ENCODE results near the gene KNDC1.
A peak's percentile ranks its signal among the peaks of the same experiment; 100 is the strongest.

KNDC1 gene

DNA sequence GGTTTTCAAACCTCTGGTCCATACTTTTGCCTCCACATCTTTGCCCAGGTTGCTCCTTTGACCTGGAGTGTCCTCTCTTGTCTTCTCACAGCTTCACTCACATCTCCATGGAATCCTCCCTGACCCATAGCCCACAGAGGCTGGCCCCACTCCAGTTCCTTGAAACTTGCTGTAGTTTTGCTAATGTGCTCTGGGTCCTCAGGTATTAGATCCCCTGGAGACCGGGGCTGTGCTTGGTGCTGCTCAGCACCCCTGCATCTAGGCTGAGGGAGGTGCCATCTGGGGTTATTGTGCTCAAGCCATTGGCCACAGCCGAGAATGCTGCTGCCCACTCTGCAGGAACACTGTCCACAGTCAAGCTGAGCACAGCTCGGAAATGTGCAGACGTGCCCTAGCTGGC is 16.5 kb downstream of the KNDC1 start:
- no peak for FAIRE-seq
- DNase-seq (ENCODE audit: insufficient read length, low spot score) = no peak

DNA sequence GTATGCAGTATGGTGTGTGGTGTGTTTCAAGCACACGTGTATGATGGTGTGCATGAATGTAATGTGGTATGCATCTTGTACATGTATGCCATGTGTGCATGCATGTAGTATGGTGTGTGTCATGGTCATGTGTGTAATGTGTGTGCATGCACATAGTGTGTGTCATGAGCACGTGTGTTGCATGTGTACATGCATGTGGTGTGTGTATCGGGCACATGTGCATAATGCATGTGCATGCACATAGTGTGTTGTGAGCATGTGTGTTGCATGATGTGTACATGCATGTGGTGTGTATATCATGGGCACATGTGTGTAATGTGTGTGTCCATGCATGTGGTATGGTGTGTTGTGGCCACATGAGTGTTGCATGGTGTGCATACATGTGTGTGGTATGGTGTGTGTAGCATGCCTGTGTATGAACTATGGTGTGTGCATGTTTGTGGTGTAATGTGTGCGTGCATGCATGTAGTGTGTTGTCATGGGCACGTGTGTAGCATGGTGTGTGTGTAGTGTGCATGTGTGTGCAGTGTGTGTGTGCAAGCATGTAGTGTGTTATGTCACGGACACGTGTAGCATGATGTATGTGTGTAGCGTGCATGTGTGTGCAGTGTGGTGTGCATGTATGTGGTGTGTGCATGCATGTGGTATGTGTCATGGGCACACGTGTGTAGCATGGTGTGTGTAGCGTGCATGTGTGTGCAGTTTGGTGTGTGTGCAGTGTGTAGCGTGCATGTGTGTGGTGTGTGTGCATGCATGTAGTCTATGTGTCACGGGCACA is 17.6 kb downstream of the KNDC1 start:
- DNase-seq (ENCODE audit: insufficient read length, low spot score) (no peak), FAIRE-seq (peak; percentile 93)

DNA sequence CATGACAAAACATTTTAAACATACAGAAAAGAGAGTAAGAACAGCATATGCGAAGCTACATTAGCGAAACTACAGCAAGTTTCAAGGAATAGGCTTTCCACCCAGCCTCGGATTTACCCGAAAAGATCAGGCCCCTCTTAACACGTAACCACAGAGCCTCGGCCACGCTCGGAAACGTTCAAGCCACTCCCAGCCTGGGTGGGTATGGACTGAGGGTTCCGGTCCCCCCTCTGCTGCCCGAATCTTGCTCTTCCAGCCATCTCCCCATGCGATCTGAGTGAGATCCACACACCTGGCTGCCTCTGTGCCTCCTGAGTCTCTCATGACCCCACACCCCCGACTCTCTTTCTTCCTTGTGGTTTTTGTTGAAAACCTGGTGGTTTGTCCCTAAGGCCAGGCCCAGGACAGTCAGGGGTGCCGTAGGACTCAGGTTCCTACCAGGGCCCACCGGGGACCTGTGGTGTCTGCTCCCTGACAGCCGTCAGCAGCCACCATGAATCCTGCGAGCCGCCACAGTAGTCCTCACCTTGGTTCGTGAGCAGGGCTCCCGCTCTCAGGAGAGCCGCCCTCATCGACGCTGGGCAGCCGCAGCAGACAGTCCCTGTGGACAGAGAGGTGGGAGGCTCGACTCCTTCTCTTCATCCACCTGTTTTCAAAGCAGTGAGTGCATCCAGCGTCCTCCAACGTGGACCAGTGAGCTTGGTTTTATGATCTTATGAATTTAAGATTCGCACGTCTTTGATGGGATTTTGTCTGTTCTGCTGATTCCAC is 18.5 kb downstream of the KNDC1 start:
- no peak for DNase-seq (ENCODE audit: insufficient read length, low spot score)
- FAIRE-seq = no peak

DNA sequence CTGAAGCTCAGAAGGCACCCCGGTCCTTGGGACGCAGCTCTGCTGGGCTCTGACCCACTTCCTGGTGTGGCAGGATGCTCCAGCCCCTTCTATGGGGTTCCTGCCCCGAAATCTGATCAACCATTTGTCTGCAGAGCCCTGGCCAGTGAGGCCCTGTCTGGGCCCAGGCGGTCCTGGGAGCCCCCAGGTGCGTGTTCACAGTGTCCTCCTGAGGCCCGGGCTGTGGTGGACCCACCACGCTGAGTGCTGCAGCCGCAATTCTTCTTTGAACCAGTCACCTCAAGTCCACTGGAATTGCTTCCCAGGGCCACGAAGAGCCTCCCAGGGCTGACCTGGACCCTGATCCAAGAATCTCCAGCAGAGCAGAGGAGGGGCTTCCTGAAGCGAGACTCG is 19.1 kb downstream of the KNDC1 start:
- no peak for FAIRE-seq
- DNase-seq (ENCODE audit: insufficient read length, low spot score) = no peak

DNA sequence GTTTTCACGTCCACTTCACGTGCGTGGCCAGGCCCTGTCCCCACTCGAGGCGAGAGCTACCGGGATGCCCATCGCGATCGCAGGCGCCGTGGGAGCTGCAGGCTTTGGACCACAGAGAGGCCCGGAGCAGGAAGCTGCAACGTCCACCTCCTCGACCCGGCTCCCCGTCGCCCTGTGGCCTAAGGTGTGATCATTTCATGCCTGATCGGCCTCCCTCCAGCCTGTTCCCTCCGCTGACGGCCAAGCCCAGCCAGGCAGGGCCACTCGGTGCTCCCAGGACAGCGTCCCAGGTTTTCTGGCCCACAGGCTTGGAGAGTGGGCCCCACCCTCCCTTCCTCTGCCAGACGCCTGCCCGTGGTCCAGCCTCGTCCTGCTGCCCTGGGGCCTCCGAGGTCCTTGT is 19.6 kb downstream of the KNDC1 start:
- no peak for FAIRE-seq
- no peak for DNase-seq (ENCODE audit: insufficient read length, low spot score)

DNA sequence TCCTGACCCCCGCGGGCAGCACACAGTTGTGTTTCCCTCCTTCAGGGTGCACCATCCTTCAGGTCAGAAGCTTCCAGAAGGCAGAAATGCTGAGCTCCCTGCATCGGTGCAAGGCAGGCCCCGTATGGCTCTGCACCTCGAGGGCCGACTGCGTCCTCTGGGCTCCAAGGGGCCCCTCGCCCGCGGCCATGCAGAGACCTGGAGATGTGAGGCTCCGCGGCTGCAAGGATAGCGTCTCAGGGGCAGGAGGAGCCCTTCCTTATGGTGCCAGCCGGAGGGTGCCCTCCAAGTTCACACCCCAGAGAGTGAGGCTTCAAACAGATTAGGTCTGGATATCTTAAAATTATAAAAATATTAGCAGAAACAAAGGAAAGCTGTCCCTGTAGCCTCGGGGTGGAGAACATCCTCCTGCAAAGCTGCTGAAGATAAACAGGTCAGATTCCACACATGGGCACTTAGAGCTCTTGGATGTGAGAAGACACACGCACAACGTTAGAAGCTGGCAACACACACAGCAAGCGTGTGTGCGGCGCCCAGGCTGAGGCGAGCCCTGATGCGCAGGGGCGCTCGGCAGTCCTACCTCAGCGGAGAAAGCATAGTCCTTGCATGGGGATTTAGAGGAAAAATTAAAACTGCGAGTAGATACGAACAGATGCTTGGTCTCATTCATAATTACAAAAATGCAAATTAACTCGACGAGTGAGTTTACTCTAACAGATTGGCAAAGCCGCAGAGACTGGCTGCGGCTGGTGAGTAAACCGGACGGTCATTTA is 20.4 kb downstream of the KNDC1 start:
- FAIRE-seq (no peak), DNase-seq (ENCODE audit: insufficient read length, low spot score) (no peak)

DNA sequence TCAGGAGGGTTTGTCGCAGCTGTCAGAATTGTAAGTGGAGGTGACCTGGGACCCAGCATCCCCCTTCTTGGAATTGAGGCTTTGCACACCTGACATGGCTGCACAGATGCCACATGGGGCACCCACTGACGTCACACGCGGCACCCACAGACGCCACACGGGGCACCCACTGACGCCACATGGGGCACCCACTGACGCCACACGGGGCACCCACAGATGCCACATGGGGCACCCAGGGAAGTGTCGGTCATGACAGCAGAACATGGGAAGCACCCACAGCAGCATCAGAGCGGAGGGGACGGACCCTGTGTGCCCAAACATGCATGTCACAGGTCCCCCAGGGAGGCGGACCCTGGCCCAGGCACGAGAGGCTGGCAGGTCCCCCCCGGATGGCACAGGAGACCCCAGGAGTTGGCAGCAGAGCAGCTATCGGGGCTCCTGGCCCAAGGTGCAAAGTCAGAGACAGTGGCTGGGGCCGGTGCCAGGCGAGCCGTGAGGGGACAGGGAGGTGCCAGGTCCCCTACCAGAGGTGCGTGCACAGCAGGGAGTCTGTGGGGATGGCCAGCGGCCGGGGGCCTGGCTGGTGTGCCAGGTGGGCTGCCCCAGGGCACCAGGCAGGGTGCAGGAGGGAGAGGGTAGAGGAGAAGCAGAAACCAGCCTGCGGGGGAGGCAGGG is 21.1 kb downstream of the KNDC1 start:
- no peak for DNase-seq (ENCODE audit: insufficient read length, low spot score)
- FAIRE-seq = no peak

DNA sequence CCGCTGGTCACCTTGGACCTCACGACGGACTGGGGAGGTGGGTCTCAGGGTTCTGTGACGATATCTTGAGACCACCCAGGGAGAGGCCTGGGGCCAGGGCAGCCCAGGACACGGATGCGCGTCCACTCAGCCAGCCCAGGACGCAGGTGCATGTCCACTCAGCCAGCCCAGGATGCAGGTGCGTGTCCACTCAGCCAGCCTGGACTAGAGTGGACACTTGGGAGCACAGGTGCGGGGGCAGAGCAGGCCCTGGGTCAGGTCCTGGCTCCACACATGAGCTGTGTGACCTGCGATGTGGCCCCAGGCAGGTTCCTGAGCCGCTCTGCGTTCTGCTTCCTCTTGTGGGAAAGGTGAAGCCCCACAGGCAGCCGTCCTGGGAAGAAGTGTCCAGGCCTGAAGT is 22.2 kb downstream of the KNDC1 start:
- FAIRE-seq = no peak
- no peak for DNase-seq (ENCODE audit: insufficient read length, low spot score)

DNA sequence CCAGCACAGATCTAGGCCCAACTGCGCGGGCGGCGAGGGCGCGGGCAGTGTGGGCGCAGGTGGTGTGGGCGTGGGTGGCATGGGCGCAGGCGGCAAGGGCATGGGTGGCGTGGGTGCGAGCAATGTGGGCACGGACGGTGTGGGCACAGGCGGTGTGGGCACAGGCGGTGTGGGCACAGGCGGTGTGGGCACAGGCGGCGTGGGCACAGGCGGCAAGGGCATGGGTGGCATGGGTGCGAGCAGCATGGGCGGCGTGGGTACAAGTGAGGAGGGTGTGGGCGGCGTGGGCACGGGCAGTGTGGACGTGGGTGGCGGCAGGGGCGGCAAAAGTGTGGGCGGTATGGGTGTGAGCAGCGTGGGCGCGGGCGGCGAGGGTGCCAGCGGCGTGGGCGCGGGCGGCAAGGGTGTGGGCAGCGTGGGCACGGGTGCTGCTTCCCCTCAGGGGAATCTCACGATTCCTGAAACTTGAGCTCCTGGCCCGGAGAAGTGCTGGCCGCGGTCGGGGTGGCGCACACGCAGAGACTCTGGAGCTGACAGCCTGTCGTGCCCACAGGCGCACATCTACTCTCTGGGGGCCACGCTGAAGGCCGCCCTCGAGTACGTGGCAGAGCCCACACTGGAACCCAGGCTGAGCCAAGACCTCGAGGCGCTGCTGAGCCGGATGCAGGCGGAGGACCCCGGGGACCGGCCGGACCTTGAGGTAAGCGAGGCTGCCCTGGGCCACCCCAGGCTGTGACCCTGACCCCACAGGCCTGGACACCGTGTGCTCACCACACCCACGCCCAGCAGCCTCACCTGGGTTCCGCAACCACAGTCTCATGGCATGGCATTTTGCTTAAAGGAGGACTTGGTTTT is 23.0 kb downstream of the KNDC1 start:
- DNase-seq (ENCODE audit: insufficient read length, low spot score) (no peak), FAIRE-seq (no peak)

DNA sequence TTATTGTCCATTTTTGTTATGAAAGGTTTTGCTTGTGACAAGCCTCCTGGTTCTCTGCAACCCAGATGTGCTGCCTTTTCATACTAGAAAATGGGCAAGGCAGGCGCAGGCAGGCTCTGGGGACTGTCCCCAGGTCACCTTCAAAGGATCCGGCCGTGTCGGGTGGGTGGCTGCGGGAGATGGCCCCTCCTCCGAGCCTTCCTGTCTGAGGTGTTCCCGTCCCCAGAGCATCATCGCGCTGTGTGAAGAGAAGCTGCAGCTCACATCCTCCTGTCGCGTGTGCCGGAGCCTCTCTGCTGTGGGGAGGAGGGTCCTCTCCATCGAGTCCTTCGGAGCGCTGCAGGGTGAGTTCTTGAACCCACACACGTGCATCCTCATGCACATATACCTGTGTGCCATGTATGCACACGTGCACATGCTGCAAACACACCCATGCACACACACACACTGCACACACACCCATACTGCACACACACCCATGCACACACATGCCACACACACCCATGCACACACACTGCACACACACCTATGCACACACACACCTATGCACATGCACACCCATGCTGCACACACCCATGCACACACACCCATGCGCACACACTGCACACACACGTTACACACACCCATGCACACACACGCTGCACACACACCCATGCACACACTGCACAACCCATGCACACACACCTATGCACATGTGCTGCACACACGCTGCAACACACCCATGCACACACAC is 23.8 kb downstream of the KNDC1 start:
- FAIRE-seq = peak; percentile 65
- no peak for DNase-seq (ENCODE audit: insufficient read length, low spot score)

DNA sequence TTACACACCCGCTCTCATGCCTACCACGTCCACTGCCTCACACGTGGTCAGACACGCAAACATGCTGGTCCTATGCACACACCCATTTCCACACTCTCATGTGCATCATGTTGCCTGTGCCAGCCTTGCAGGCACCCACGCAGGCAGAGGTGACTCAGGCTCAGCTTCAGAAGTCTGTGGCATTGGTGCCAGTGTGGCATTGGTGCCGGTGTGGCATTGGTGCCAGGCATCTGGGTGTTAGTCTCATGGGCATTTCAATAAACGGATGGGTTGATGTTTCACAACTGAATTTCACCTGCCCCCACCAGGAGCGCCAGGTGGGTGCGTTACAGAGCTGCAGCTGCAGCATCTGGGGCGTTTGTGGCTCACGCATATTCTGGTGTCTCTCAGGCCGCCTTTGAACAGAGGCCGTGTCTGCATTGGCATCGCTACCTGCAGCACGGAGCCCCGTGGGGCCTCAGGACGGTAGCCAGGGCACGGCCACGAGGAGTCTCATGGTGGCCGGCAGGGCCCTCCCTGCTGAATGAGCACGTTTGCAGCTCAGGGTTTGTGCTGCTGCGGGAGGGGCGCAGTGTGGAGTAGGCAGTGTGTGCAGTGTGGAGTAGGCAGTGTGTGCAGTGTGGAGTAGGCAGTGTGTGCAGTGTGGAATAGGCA is 24.7 kb downstream of the KNDC1 start:
- FAIRE-seq (no peak), DNase-seq (ENCODE audit: insufficient read length, low spot score) (no peak)

DNA sequence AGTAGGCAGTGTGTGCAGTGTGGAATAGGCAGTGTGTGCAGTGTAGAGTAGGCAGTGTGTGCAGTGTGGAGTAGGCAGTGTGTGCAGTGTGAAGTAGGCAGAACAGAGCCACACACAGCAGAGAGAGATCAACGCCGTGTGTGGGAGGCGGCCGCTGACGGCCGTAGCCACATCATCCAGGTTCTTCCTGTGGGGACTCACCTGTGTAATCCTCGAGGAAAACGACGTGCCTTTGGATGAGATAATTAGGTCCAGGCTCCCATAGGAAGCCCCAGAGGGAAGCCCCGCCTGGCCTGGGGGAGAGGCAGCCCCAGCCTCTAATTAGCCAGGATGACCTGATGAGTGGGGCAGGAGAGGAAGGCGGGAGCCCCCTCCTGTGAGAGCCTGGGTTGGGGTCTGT is 25.4 kb downstream of the KNDC1 start:
- FAIRE-seq = no peak
- no peak for DNase-seq (ENCODE audit: insufficient read length, low spot score)

DNA sequence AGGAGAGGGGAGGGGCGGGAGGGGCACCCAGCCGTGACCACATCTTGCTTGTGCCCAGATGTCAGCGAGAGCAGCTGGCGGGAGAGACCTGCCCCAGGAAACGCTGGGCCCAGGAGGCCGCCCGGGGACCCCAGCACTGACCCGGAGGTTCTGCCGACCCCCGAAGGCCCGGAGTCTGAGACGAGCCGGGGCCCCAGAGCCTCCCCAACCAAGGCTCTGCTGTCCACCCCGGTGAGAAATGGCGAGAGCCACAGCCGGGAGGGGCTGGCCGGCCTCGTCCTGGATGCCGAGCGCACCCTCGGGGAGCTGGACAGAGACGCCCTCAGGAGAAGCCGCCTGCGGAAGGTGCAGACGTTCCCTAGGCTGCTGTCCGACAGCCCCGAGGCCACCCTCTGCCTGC is 25.9 kb downstream of the KNDC1 start:
- no peak for FAIRE-seq
- DNase-seq (ENCODE audit: insufficient read length, low spot score) = no peak

DNA sequence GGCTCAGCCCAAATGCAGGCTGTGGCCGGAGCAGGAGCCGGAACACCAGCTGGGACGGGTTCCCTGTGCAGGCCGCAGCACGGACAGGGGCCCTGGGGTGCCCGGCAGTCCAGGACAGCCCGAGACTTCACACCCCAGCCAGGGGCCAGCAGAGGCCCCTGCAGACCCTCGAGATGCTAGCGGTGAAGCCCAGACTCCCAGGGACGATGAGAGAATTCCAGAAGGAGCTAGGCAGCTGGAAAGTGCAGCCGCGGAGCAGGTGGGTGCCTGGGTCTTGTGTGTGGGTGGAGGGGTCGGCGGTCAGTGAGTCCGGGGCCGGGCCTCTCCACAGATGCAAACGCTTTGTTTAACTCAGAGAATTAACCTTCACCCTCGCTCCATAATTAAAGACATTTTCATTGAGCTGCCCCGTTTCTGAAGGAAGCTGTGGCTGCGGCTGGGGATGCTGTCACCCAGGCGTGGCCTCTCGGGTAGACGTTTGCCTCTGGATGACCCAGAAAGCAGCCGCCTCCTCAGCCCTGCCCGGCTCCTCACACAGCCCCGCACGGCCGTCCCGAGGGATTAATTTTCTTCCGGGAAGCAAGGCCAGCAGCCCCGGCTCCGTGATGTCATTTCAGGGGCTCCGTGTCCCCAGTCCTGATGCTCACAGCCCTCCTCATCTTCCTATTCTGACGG is 26.5 kb downstream of the KNDC1 start:
- no peak for FAIRE-seq
- no peak for DNase-seq (ENCODE audit: insufficient read length, low spot score)

DNA sequence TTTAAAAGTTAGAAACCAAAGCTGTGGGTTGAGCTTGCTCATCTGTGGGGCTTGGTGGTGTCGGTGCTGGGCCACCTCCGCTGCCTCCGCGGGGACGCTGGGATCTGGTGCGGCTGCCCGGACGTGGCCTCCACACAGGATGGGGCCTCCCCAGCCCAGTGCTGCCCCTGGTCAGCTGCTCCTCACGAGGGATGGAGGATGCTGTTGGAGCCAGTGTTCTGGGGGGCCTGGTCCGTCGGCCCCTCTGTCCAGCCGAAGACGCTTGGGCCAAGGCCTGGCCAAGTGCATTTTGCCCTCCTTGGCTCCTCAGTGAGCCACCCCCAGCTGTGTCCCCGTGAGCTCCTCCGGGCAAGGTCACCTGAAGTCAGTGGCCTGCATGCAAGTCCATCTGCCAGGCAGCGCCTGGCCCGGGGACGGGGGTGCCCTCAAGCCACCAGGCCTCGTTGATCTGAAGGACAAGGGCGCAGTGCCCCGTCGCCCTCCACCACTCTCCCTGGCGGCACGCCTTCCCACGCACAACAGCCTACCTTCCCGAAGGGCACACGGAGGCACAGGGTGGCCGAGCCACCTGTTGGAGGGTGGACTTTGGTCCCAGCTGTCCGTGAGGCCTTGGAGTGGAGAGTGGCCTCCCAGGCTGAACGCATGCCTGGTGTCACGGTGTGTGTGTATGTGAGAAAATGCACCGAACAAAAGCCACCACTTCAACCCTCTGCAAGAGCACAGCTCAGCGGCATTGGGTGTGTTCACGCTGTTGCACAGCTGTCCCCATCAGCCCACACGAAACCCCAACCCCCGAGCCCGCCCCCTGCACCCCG is 27.3 kb downstream of the KNDC1 start:
- DNase-seq (ENCODE audit: insufficient read length, low spot score) = no peak
- FAIRE-seq = no peak

DNA sequence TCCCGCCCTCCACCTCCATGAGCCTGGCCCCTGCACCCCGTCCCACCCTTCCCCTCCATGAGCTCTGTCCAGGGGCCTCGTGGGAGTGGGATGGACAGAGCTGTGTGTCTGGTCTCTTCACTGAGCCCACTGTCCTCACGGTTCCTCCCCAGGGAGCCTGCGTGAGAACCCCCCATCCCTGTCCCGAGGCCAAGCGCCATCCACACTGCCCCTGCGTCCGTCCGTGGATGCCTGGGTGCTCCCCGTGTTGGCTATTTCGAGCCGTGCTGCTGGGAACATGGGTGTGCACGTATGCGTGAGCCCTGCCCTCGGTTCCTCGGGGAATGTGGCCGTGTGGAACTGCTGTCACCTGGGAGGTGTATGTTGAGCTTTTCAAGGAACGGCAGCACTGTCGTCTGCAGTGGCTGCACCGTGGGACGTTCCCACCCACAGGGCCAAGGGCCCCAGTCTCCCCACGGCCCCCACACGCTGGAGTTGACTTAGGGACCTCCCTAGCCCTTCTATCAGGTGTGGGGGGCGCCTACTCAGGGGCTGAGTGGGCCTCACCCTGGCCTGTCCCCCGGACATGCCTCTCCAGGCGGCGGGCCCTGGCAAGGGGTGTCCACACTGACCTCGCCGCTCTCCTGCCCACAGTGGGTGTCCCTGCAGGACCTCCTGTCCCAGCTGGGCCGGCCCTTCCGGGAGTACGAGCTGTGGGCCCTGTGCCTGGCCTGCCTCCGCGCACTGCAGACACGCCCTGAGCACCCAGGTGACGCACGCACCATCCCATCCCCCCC is 28.1 kb downstream of the KNDC1 start:
- FAIRE-seq (no peak), DNase-seq (ENCODE audit: insufficient read length, low spot score) (no peak)

DNA sequence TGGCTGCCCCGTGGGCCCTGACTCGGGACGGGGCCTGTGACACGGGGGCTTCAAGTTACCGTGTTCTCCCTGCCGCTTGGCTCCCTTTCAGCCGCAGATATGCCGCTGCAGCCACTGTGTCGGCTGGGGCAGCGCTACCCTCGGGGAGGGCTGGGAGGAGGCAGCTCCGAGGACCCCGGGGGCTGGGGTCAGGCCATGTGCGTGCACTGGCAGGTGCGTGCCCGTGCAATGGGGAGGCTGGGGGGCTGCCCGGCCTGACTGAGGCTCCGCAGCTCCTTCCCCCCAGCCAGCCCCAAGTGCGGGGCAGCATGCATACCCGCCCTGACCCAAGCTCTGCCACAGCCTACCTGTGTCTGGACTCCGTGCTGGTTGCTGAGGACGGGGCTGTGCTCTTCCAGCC is 29.2 kb downstream of the KNDC1 start:
- FAIRE-seq = no peak
- no peak for DNase-seq (ENCODE audit: insufficient read length, low spot score)

Measured in HTR-8/SVneo (cell line).